Measurements from ENCODE around the gene FGF2. TPM values are rescaled to one million over a fixed set of nuclear protein-coding genes. Genes with fewer than 3 reads are reported as not detected.

FGF2 gene
- total RNA-seq, 2 experiments from 2014 or later: not detected

DNA sequence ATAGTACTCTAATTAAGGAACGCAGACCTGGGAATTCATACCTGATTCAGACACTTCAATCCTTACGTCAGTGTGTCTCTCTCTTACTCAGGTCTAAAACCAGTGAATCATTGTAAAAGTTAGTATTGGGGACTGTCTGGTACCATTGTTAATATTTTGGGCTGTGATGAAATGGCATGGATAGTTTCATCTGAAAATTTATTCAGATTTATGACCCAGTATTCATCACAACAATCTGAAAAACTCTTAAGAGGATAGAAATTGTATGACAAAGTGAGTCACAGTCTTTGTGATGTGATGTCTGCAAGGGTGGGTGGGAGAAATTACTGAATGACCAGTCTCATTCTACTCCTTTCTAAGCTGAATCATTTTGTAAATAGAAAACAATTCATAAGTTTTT is 10.3 kb downstream of the FGF2 start:
- ChIA-PET CTCF (interaction anchor here (0.8 kb wide), 1 partner anchor 9 kb away, joined by 3 read pairs; no protein-coding TSS in a partner anchor), POLR2A (no interaction called here)
- H3K4me3 ChIP-seq (ENCODE audit: low read length): no peak overlapping the region
- ATAC-seq (ENCODE audit: poor library complexity) (no peak), DNase-seq (no peak)
- Mint-ChIP-seq H3K4me1 (ENCODE audit: low read depth) (no peaks in the 10 kb centered on the region), H3K27ac (no peak overlapping the region), H3K9me3 (no peaks in the 10 kb centered on the region), H3K4me3 (no peak overlapping the region), H3K27me3 (peaks cover 36% of the 10 kb centered on the region), H3K36me3 (ENCODE audit: low read depth) (no peaks in the 10 kb centered on the region)
- intact Hi-C loops (cut with DNase I, micrococcal nuclease): no loop called here
- no peaks in the 10 kb centered on the region for H3K36me3 ChIP-seq (ENCODE audit: insufficient read depth, low read length)
- TF ChIP-seq, protein P1, sequence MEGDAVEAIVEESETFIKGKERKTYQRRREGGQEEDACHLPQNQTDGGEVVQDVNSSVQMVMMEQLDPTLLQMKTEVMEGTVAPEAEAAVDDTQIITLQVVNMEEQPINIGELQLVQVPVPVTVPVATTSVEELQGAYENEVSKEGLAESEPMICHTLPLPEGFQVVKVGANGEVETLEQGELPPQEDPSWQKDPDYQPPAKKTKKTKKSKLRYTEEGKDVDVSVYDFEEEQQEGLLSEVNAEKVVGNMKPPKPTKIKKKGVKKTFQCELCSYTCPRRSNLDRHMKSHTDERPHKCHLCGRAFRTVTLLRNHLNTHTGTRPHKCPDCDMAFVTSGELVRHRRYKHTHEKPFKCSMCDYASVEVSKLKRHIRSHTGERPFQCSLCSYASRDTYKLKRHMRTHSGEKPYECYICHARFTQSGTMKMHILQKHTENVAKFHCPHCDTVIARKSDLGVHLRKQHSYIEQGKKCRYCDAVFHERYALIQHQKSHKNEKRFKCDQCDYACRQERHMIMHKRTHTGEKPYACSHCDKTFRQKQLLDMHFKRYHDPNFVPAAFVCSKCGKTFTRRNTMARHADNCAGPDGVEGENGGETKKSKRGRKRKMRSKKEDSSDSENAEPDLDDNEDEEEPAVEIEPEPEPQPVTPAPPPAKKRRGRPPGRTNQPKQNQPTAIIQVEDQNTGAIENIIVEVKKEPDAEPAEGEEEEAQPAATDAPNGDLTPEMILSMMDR (IDR thresholded peaks at IDR 0.05): no peak
- peaks cover 0 to 4% of the 10 kb centered on the region in 2 experiments for H3K27me3 ChIP-seq (ENCODE audit: control insufficient read depth in 1 of 2, insufficient read depth in 2 of 2, low read length in 2 of 2)
- H3K4me1 ChIP-seq (ENCODE audit: insufficient read depth, low read length): no peaks in the 10 kb centered on the region
- no peak overlapping the region for H3K27ac ChIP-seq (ENCODE audit: low read depth in 1 of 2, low read length in 2 of 2)
- H3K9me3 ChIP-seq (ENCODE audit: control insufficient read depth in 1 of 2, insufficient read depth in 1 of 2, low read length in 2 of 2): no peaks in the 10 kb centered on the region

DNA sequence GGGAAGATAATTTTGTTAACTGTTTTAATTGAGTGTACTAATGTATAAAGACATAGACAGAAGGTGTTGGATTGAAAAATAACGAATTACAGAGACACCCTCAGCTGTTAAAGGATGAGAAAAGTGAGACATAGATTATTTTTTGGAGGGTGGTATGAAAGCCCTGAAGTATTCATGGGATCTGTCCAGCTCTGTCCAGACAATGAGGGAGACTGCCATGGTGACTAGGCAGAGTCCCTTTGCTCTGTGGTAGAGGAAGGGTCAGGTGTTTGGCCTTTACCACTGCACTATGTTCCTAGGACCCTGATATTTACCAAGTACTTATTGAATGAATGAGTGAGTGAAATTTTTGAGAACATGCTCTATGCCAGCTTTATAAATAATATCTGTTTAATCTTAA is 11.4 kb downstream of the FGF2 start:
- no peaks in the 10 kb centered on the region for H3K4me1 Mint-ChIP-seq (ENCODE audit: low read depth)
- H3K9me3 ChIP-seq (ENCODE audit: control insufficient read depth in 1 of 2, insufficient read depth in 1 of 2, low read length in 2 of 2): no peaks in the 10 kb centered on the region
- no peaks in the 10 kb centered on the region for H3K36me3 Mint-ChIP-seq (ENCODE audit: low read depth)
- TF ChIP-seq, protein P1 (IDR thresholded peaks at IDR 0.05): no peak
- ATAC-seq (ENCODE audit: poor library complexity): no peak
- no peak overlapping the region for H3K4me3 ChIP-seq (ENCODE audit: low read length)
- DNase-seq: no peak
- intact Hi-C loops (cut with DNase I, micrococcal nuclease): no loop called here
- peaks cover 33% of the 10 kb centered on the region for H3K27me3 Mint-ChIP-seq
- H3K9me3 Mint-ChIP-seq: no peaks in the 10 kb centered on the region
- H3K27ac Mint-ChIP-seq: no peak overlapping the region
- H3K27me3 ChIP-seq (ENCODE audit: control insufficient read depth in 1 of 2, insufficient read depth in 2 of 2, low read length in 2 of 2): peaks cover 0 to 4% of the 10 kb centered on the region in 2 experiments
- ChIA-PET POLR2A (no interaction called here), CTCF (no interaction called here)
- H3K4me3 Mint-ChIP-seq: no peak overlapping the region
- H3K4me1 ChIP-seq (ENCODE audit: insufficient read depth, low read length): no peaks in the 10 kb centered on the region
- H3K27ac ChIP-seq (ENCODE audit: low read depth in 1 of 2, low read length in 2 of 2): no peak overlapping the region
- no peaks in the 10 kb centered on the region for H3K36me3 ChIP-seq (ENCODE audit: insufficient read depth, low read length)

DNA sequence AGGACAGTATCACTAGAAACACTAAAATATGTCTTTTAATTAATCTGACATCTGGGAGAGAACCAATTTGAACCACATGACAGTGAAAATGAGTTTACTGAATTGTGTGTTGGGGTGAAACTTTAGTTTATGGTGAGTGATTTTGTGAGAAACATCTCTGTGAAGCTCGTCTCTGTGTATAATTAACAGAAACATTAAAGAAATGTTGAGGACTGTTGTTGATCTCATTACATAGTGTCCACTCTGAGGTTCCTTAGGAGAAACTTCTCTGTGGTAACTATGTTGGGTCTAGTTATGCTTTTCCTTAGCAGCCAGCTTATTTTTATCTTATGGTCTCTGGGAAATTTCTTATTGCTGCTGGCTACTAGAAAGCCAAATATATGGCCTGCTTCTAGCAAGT is 15.8 kb downstream of the FGF2 start:
- H3K9me3 ChIP-seq (ENCODE audit: control insufficient read depth in 1 of 2, insufficient read depth in 1 of 2, low read length in 2 of 2): no peaks in the 10 kb centered on the region
- no peak overlapping the region for H3K27ac ChIP-seq (ENCODE audit: low read depth in 1 of 2, low read length in 2 of 2)
- H3K36me3 ChIP-seq (ENCODE audit: insufficient read depth, low read length): no peaks in the 10 kb centered on the region
- Mint-ChIP-seq H3K27ac (no peak overlapping the region), H3K9me3 (no peaks in the 10 kb centered on the region), H3K4me3 (no peak overlapping the region), H3K4me1 (ENCODE audit: low read depth) (no peaks in the 10 kb centered on the region), H3K36me3 (ENCODE audit: low read depth) (no peaks in the 10 kb centered on the region), H3K27me3 (peaks cover 29% of the 10 kb centered on the region)
- CTCF ChIA-PET: no interaction called here
- H3K27me3 ChIP-seq (ENCODE audit: control insufficient read depth in 1 of 2, insufficient read depth in 2 of 2, low read length in 2 of 2): no peaks in the 10 kb centered on the region
- no peak for ATAC-seq (ENCODE audit: poor library complexity)
- TF ChIP-seq, protein P1 (IDR thresholded peaks at IDR 0.05): no peak
- intact Hi-C loops (cut with DNase I, micrococcal nuclease): no loop called here
- no peak overlapping the region for H3K4me3 ChIP-seq (ENCODE audit: low read length)
- POLR2A ChIA-PET: no interaction called here
- no peaks in the 10 kb centered on the region for H3K4me1 ChIP-seq (ENCODE audit: insufficient read depth, low read length)
- no peak for DNase-seq

Measured in CD4-positive, alpha-beta T cell (primary cell).